ENCODE measurements around the gene FBXO48.
"Not testable (repeated sequence)": the region's sequence is repeated elsewhere in the genome, so short reads cannot be mapped to it uniquely, and the experiment has no call there.

The FBXO48 gene, protein sequence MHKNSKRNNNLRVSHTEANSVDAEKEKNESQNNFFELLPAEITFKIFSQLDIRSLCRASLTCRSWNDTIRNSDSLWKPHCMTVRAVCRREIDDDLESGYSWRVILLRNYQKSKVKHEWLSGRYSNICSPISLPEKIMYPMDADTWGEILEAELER

DNA sequence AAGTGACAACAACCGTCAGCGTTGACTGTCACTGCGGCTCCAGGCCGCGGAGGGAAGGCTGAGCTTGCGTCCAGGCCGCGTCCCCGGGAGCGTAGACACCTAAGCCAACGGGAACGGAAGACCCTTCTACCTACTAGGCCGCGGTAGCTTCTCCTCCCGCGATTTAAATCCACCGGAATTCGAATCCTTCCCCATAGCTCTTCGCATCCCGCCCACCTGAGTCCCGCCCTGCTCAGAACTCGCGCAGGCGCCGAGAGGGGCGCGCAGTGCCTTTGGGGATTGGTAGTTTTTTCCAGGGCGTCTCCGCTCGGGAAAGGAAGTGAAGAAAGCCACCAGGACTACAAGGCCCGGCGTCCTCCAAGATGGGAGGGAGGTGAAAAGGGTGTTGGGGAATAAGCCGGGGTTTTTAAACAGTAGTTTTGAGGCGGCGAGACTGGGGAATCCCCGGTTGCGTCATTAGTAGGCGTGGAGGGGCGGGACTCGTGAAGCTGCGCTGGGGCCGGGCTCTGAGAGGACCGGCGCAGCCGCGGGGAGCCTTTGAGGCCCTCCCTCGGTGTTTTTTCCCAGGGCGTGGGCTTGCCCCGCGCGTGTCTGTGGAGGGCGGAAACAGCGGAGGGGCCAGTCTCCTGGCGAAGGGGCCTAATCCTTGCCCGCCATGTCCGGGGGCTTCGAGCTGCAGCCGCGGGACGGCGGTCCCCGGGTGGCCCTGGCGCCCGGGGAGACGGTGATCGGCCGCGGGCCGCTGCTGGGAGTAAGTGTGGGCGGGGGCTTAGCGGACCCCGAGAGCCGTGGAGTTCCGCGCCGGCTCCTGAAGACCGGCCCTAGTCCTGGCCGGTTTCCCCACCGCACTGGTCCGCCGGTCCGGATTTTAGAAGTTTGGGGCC, at the start of gene FBXO48, which contains the start of gene APLF:
Gene FBXO48, minus strand, starts transcription at position 218 of the 884 bp plus-strand sequence. CDS start 2,149 bp downstream, outside the sequence.
Gene APLF, plus strand, starts transcription at position 509 of the 884 bp plus-strand sequence. Its CDS starts 147 bp downstream, at position 656.
- peak; percentile 92 for DNase-seq (ENCODE audit: low spot score)

DNA sequence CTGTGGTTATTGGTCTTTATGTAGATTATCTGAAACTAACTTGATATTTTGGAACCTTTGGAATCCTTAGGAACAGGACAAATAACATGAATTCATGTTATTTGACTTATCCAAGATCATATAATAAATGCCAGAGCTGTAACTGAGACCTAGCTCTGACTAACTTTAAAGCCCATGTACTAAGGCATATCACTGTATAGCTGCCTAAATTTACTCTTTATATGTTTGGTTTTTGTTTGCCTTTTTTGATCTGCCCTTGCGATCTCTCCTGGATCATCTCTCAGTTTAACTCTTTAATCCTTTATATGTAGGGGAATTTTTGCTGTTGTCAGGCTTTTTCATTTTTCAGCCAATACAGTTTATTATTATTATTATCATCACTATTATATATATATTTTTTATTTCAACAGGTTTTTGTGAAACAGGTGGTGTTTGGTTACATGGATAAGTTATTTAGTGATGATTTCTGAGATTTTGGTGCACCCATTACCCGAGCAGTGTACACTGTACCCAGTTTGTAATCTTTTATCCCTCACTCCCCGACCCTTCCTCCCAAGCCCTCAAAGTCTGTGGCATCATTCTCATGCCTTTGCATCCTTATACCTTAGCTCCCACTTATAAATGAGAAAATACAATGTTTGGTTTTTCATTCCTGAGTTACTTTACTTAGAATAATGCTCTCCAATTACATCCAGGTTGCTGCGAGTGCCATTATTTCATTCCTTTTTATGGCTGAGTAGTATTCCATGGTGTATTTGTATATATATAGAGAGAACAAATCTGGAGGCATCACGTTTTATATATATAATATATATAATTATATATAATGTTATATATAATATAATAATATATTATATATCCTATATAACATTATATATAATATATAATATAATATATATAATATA, 49.2 kb upstream of the FBXO48 start:
- DNase-seq (ENCODE audit: low spot score): no peak

DNA sequence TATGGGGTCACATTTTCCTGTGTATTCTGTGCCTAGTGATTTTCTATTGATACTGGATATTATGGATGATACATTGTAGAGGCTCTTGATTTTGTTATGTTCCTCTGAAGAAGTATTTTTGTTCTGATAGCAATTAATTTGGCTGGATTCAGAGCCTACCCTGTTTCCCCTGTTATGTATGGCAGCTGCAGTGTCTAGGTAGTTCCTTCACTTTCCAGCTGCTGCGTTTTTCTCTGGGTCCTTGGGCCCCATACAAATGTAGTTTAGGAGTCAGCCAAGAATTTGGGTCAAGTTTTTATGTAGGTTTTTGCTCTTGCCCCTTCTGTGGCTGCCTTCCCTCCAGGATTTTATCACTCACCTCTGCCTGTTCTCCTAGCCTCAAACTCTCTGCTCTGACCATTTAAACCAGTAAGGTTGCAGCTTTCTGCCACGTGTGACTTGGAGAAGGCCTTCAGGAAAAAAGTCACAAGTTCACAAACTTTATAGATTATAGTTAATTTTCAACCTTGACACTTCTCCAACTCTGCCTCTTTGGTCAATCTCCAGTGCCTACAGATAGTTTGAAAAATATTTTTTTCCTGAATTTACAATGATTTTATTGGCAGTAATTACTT, 47.3 kb upstream of the FBXO48 start:
- no peak for DNase-seq (ENCODE audit: low spot score)

DNA sequence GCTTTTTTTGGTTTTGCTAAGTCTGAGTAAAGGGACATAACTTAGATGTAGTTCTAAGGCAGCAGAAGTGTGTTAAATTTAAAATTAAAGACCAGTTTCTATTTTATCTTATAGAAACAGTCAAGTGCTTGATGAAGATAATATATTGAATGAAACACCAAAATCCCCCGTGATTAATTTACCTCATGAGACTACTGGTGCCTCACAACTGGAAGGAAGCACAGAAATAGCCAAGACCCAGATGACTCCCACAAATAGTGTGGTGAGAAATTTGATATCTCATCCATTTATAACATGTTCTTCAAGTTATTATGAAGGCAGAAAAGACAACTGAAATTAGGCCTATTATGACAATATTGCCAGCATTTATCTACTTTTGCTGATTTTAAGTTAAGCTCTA, 45.9 kb upstream of the FBXO48 start:
- DNase-seq (ENCODE audit: low spot score): no peak

DNA sequence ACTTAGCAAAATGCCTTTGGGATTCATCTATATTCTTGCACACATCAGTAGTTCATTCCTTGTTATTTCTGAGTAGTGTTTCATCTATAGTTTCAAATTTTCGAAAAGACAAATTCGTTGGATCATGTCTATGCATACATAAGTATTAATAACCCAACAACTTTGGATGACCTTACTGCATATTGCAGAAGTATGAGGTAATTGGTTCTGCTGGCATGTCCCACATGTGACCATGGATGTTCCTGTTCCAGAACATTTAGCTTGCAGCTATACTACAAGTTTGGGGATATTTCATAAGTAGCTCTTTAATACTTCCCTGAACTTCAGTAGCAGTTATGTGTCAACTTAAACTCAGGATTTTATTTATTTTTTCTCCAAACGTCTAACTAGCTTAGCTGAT, 45.2 kb upstream of the FBXO48 start:
- no peak for DNase-seq (ENCODE audit: low spot score)

DNA sequence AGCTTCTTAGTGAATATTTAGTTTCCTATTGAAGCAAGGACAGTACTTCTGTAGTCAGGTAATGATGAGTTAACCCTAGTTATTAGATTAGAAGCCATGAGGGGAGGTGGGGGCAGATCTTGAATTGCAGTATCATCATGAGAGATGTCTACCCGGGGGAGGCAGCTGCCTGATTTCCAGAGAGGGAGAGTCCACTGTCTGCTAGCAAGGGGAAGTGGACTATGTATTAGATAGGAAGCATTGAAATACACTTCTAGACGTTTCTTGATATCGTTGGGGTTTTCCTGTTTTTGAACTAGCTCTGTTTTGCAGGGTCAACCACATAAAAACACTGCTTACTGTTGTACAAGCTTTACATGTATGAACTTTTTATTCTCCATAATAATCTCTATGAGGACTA, 39.1 kb upstream of the FBXO48 start:
- DNase-seq (ENCODE audit: low spot score): no peak

DNA sequence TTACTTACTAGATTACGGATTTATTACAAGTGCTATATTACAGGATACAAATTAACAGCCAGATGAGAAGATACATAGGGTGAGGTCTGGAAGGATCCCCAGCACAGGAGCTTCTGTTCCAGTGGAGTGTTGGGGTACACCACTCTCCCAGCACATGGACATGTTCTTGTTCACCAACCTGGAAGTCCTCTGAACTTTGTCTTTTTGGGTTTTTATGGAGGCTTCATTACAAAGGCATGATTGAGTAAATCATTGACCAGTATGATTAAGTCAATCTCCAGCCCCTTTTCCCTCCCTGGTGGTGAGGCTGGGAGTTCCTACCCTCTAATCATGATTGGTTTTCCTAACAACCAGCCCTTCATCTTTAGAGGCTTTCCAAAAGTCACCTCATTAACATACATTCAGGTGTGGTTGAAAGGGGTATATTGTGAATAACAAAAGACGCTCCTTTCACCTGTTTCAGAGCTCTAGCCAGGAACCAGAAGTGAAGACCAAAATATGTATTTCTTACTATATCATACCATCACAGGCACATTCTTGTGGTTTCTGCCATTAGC, 38.6 kb upstream of the FBXO48 start:
- no peak for DNase-seq (ENCODE audit: low spot score)

DNA sequence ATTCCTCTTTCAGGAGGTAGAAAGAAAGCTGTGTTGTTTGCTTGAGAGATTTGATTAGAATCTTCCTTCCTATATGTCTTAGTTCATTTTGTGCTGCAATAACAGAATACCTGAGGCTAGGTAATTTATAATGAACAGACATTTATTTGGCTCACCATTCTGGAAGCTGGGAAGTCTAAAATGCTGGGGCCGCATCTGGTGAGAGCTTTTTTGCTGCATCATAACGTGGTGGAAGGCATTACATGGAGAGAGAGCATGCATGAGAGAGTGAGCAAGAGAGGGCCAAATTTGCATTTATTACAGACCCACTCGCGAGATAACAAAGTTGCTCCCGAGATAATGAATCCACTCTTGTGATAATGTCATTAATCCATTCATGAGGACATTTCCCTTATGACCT, 34.7 kb upstream of the FBXO48 start:
- DNase-seq (ENCODE audit: low spot score): no peak

DNA sequence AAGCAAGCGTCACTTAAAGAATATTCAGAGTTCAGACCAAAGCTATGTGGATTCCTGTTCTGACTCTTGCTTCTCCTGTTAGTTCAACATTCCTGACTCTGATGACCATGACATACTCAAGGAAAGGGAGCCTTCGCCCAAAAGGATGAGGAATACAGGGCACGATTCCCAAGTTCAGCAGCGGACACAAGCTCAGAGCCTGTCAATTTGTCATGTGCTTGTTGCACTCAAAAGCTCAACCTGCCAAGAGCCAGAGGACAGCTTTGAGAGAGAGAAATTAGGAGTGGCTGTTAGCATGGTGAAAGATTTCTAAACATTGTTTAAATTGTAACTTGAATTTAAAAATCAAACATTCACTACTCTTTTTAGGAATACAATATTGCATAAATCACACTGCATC, 33.6 kb upstream of the FBXO48 start:
- no peak for DNase-seq (ENCODE audit: low spot score)

DNA sequence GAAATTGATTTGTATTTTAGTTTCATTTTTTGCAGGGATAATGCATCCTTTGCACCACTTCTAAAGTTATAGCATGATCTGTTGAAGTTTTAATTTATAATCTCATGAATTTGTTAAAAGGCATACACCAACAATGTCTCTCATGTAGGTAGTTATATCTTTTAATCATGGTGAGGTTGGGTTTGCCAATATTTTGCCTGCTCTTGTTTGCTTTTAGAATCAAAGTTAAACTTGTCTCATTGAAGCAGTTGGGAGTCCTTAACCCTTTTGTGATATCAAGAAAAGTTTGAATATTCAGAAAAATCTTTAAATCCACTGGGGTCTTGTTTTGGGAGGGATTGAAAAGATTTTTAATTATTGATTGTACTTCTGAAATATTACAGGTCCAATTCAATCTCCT, 32.0 kb upstream of the FBXO48 start:
- no peak for DNase-seq (ENCODE audit: low spot score)

DNA sequence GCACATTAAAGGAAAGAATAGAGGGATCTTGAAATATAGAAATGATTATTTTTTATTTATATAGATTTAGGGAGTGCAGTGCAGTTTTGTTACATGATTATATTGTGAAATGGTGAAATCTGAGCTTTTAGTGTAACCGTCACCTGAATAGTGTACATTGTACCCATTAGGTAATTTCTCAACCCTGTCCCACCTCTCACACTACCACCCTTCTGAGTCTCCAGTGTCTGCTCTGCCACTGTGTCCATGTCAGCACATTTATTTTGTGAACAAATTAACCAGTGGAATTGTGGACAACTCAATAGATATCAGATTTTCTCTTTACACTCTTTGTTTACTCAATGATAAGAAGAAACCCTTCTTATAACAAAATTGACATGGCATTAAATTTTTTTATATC, 24.5 kb upstream of the FBXO48 start:
- DNase-seq (ENCODE audit: low spot score): no peak

DNA sequence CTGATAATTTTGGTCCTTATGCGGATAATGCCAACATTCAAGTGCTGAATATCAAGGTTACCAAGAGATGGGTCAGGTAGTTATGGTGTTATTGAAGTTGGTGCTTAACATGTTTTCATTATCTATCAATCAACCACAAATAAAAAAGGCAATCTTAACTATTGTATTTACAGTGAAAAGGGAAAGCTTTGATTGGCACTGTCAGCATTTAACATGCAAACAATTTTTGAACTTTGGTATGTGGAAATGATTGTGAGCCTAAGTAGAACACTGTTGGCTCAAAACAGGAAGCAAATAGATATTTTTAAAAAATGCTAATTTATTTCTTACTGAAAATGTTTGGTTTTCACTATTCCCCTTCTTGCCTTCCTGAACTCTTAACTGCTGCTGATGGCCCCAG, 22.2 kb upstream of the FBXO48 start:
- DNase-seq (ENCODE audit: low spot score): no peak

DNA sequence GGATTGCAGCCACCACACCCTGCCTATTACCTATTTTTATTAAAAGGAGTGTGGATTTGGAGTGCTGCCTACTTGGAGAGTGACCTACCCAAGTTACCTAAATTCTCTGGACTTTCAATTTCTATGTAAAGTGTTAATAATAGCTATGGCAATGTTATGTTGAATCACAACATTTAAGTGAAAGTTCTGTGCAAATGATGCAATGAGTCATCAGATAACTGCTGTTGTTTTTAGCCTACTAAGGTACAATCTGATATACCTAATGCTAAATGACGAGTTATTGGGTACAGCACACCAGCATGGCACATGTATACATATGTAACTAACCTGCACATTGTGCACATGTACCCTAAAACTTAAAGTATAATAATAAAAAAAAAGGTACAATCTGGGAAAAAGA, 21.5 kb upstream of the FBXO48 start:
- DNase-seq (ENCODE audit: low spot score): not testable (repeated sequence)

DNA sequence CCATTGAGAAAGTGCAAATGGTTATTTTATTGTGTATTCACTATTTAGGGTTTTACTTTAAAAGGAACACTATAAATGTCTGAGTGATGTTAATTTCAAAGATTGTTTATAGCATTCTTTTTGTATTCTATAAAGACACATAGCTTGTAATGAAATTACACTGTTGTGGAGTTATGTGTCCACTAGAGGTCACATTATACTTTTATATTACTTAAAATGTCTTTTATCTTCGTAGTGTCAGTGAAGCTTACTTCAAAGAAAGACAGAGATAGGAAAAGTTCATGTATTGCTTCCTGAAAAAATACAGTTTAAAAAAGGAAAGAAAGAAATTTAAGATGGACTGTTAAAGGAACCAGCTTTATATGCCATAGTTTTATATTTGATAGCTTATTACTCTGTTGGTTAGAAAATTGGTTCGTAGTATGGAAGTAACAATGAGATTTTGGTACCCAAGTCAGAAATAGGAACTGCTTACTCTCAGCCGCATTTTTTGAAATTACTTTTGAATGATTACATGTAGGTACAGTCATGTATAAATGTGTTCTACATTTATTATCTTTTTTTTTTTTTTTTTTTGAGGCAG, 20.8 kb upstream of the FBXO48 start:
- no peak for DNase-seq (ENCODE audit: low spot score)

DNA sequence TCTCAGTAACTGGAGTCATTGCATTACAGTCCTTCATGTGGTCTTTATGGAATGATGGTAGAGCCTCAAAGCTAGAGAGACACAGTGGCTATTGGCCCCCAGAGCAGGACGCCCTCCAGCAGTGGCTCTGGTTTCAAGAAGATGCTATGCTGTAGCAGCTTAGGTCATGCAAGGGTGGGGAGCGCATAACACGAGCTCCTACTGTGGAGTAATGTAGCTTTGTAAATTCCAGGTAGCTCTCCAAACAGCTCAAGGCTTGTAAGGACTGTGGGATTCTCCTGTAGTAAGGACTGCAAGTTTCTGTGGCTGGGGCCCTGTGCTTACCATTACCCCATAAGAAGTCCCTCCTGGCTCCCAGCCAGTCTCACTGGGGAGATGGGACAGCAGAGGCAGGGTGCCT, 15.9 kb upstream of the FBXO48 start:
- no peak for DNase-seq (ENCODE audit: low spot score)

DNA sequence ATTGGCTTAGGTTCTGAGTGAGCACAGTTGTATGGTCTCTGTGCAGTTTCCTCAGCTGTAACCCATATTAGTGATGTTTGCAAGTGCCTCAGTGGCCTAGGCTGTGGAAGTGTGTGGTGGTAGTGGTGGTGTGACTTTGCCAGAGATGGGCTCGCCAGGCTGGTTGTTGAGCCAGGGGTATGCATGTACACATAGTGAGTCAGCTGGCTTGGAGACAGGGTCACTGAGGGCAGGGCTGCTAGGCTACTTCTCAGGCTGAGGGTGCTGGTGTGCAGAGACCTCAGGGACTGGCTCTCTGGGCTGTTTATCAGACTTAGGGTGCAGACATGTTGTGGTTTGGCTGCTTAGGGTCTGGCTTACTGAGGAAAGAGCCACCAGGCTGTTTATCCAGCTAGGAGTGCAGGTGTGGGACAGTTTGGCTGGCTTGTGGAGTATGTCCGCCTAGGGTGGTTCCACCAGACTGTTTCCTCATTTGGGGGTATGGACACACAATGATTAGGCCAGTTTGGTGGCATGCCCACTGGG, 15.3 kb upstream of the FBXO48 start:
- DNase-seq (ENCODE audit: low spot score): no peak

DNA sequence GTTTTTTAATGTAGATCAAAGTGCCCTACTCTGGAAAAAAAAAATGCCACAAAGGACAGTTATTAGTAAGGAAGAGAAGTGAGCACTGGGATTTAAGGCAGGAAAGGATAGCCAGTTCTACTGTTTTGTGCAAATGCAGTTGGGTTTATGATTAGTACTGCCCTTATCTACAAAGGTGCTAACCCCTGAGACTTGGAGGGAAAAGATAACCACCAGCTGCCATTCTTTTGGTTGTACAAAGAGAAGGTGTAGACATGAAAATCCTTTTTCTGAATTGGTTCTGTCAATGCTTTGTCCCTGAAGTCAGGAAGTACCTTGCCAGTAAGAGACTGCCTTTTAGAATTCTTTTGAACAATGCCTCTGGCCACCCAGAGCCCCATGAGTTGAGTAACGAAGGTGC, 11.6 kb upstream of the FBXO48 start:
- no peak for DNase-seq (ENCODE audit: low spot score)

DNA sequence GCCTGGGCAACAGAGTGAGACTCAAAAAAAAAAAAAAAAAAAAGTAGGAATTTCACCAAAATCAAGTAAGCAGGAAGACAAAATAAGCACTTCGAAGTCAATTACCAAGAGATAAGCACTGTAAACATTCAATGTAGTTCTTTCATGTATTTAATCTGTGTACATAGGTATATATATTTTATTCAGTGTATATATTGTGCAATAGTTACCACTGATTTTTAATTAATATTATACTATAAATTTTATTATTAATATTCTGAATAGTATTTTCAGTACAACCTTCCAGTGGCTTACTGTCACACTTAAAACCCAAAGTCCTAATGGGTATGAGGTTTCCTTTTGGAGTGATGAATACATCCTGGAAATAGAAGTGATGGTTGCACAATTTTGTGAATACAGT, 9.4 kb upstream of the FBXO48 start:
- no peak for DNase-seq (ENCODE audit: low spot score)

DNA sequence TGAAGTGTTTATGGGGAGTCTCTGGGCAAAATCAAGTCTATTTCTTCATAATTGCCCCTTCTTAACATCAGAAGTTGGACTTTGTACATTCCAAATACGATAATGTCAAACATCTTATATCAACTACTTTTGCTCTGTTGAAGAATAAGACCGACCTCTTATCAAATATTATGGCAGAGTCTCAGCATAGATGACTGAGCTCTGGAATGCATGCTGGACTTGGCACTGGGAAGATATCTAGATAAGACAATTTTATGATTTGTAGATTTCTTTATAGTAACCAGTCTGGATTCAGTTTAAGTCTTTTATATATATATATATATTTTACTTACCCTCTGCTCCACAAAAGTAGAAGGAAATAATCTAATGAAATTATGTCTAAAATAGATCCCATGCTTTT, 8.5 kb upstream of the FBXO48 start:
- no peak for DNase-seq (ENCODE audit: low spot score)

DNA sequence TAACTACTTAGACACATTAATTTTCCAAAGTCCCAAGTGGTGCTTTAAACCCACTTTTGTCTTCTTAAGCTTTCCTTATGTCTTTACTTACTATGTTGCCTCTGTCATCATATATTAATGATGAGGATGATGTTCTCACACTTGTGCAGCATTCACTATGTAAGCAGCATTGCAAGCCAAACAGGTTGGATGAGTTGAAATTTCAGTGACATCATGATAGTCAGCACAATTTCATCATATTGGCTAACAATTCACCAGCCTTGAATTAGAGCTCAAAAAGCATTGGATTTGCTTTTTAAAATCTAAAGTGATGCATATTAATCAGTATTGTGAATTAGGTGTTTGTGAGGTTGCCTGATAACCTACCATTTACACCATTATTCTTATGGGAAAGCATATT, 8.0 kb upstream of the FBXO48 start:
- no peak for DNase-seq (ENCODE audit: low spot score)

DNA sequence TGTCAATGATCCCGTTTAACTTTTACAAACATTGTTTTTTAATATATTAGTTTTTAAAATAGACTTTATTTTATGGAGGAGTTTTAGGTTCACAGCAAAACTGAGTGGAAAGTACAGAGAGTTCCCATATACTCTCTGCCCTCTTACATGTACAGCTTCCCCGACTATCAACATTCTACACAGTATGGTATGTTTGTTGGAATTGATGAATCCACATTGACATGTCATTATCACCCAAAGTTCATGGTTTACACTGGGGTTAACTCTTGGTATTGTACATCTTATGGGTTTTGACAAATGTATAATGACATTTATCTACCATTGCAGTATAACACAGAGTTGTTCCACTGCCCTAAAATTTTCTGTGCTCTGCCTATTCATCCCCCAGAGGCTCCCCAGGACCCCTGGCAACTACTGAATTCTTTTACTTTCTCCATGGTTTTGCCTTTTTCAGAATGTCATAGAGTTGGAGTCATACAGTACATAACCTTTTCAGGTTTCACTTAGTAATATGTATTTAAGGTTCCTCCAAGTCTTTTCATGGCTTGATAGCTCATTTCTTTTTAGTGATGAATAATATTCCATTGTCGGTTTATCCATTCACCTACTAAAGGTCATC, 5.8 kb upstream of the FBXO48 start:
- no peak for DNase-seq (ENCODE audit: low spot score)

Data from HuH-7 (cell line).